ENCODE measurements around the gene SNX15.

- TF ChIP-seq, protein P1, sequence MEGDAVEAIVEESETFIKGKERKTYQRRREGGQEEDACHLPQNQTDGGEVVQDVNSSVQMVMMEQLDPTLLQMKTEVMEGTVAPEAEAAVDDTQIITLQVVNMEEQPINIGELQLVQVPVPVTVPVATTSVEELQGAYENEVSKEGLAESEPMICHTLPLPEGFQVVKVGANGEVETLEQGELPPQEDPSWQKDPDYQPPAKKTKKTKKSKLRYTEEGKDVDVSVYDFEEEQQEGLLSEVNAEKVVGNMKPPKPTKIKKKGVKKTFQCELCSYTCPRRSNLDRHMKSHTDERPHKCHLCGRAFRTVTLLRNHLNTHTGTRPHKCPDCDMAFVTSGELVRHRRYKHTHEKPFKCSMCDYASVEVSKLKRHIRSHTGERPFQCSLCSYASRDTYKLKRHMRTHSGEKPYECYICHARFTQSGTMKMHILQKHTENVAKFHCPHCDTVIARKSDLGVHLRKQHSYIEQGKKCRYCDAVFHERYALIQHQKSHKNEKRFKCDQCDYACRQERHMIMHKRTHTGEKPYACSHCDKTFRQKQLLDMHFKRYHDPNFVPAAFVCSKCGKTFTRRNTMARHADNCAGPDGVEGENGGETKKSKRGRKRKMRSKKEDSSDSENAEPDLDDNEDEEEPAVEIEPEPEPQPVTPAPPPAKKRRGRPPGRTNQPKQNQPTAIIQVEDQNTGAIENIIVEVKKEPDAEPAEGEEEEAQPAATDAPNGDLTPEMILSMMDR (IDR thresholded peaks at IDR 0.05), result no peak
- TF ChIP-seq POLR2A (IDR thresholded peaks at IDR 0.05), result no peak
Measured at GRCh38 chr11:65060913-65061408, 33.7 kb downstream of the SNX15 start.

Data from testis (tissue), 2 donors.